ENCODE data around the gene SLC28A2. TPM values are rescaled to one million over a fixed set of nuclear protein-coding genes. Genes with fewer than 3 reads are reported as not detected.

SLC28A2 gene
- polyA plus RNA-seq, 3 donors, result not detected

- DNase-seq, result no peak
- Histone ChIP-seq H3K79me2 (ENCODE audit: insufficient read depth, low read length) (no peaks in the 10 kb centered on the region), H3K9ac (ENCODE audit: insufficient read depth, low read length, poor library complexity, severe bottlenecking) (no peak overlapping the region), H3K4me3 (replicated peaks in 1 of 3; ENCODE audit: low read depth in 2 of 3, low read length in 3 of 3) (no peak overlapping the region), H4K20me1 (ENCODE audit: insufficient read depth, low read length) (no peaks in the 10 kb centered on the region), H3K27ac (ENCODE audit: low read depth in 1 of 2, low read length in 2 of 2) (no peak overlapping the region), H3K9me3 (replicated peaks in 1 of 2; ENCODE audit: control insufficient read depth in 1 of 2, insufficient read depth in 1 of 2, low read length in 2 of 2) (no peaks in the 10 kb centered on the region), H3K36me3 (replicated peaks in 1 of 2; ENCODE audit: control insufficient read depth in 1 of 2, insufficient read depth in 2 of 2, low read length in 2 of 2) (no peaks in the 10 kb centered on the region), H3K4me1 (ENCODE audit: control insufficient read depth in 1 of 2, insufficient read depth in 2 of 2, low read length in 2 of 2) (no peaks in the 10 kb centered on the region), H2AFZ (ENCODE audit: insufficient read depth, low read depth, low read length, poor library complexity, severe bottlenecking) (no peak overlapping the region), H3K27me3 (ENCODE audit: control insufficient read depth in 2 of 2, insufficient read depth in 2 of 2, low read length in 2 of 2) (no peaks in the 10 kb centered on the region), H3K4me2 (replicated peaks; ENCODE audit: extremely low read depth, low read length, poor library complexity, severe bottlenecking) (no peak overlapping the region)
- 86% methylated on average over 3 of the region's 3 CpGs for WGBS (ENCODE audit: insufficient coverage)
- intact Hi-C loops (cut with micrococcal nuclease), result no loop called here
- no peak overlapping the region for H3K27ac Mint-ChIP-seq
- TF ChIP-seq, protein P1, sequence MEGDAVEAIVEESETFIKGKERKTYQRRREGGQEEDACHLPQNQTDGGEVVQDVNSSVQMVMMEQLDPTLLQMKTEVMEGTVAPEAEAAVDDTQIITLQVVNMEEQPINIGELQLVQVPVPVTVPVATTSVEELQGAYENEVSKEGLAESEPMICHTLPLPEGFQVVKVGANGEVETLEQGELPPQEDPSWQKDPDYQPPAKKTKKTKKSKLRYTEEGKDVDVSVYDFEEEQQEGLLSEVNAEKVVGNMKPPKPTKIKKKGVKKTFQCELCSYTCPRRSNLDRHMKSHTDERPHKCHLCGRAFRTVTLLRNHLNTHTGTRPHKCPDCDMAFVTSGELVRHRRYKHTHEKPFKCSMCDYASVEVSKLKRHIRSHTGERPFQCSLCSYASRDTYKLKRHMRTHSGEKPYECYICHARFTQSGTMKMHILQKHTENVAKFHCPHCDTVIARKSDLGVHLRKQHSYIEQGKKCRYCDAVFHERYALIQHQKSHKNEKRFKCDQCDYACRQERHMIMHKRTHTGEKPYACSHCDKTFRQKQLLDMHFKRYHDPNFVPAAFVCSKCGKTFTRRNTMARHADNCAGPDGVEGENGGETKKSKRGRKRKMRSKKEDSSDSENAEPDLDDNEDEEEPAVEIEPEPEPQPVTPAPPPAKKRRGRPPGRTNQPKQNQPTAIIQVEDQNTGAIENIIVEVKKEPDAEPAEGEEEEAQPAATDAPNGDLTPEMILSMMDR (IDR thresholded peaks at IDR 0.05), result no peak
- H3K36me3 Mint-ChIP-seq, result no peaks in the 10 kb centered on the region
- H3K27me3 Mint-ChIP-seq (ENCODE audit: low read depth in 3 of 3), result peaks cover 2 to 7% (median 6%) of the 10 kb centered on the region in 3 donors
- H3K9me3 Mint-ChIP-seq, result peaks cover 0 to 5% (median 0%) of the 10 kb centered on the region in 7 donors
- H3K4me1 Mint-ChIP-seq, result no peaks in the 10 kb centered on the region
- no peak overlapping the region for H3K4me3 Mint-ChIP-seq
Measured at GRCh38 chr15:45320581-45321205, 68.7 kb downstream of the SLC28A2 start.

DNA sequence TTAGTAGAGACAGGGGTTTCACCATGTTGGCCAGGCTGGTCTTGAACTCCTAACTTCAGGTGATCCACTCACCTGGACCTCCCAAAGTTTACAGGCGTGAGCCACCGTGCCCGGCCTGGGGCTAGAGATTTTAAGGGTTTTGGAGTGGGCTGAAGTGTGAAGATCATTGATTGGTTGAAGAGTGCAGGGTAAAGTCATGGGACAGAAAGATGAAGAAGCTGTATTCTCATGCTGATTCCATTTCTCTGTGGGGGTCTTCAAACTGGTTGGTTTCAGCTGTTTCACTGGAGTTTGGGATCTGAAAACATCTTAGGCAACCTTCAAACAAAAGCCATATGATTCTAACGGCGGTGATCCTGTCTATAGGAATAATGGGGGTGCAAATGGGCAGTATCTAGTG is 74.2 kb downstream of the SLC28A2 start:
- H3K27me3 ChIP-seq (ENCODE audit: control insufficient read depth in 2 of 2, insufficient read depth in 2 of 2, low read length in 2 of 2), result peaks cover 0 to 2% of the 10 kb centered on the region in 2 donors
- no peak overlapping the region for H3K27ac Mint-ChIP-seq
- peaks cover 0 to 6% (median 0%) of the 10 kb centered on the region in 7 donors for H3K9me3 Mint-ChIP-seq
- no peaks in the 10 kb centered on the region for H3K4me1 ChIP-seq (ENCODE audit: control insufficient read depth in 1 of 2, insufficient read depth in 2 of 2, low read length in 2 of 2)
- no peaks in the 10 kb centered on the region for H3K36me3 ChIP-seq (replicated peaks in 1 of 2; ENCODE audit: control insufficient read depth in 1 of 2, insufficient read depth in 2 of 2, low read length in 2 of 2)
- no peaks in the 10 kb centered on the region for H3K4me1 Mint-ChIP-seq
- WGBS (ENCODE audit: insufficient coverage), result no CpG with 5 or more reads among the region's 5 CpGs
- no peak overlapping the region for H3K4me3 Mint-ChIP-seq
- no peak for DNase-seq
- no peaks in the 10 kb centered on the region for H3K9me3 ChIP-seq (replicated peaks in 1 of 2; ENCODE audit: control insufficient read depth in 1 of 2, insufficient read depth in 1 of 2, low read length in 2 of 2)
- H4K20me1 ChIP-seq (ENCODE audit: insufficient read depth, low read length), result no peaks in the 10 kb centered on the region
- intact Hi-C loops (cut with micrococcal nuclease), result no loop called here
- no peaks in the 10 kb centered on the region for H3K36me3 Mint-ChIP-seq
- TF ChIP-seq, protein P1 (IDR thresholded peaks at IDR 0.05), result no peak
- no peak overlapping the region for H3K4me2 ChIP-seq (replicated peaks; ENCODE audit: extremely low read depth, low read length, poor library complexity, severe bottlenecking)
- no peak overlapping the region for H3K9ac ChIP-seq (ENCODE audit: insufficient read depth, low read length, poor library complexity, severe bottlenecking)
- H2AFZ ChIP-seq (ENCODE audit: insufficient read depth, low read depth, low read length, poor library complexity, severe bottlenecking), result no peak overlapping the region
- H3K27ac ChIP-seq (ENCODE audit: low read depth in 1 of 2, low read length in 2 of 2), result no peak overlapping the region
- no peak overlapping the region for H3K4me3 ChIP-seq (replicated peaks in 1 of 3; ENCODE audit: low read depth in 2 of 3, low read length in 3 of 3)
- peaks cover 2 to 12% (median 9%) of the 10 kb centered on the region in 3 donors for H3K27me3 Mint-ChIP-seq (ENCODE audit: low read depth in 3 of 3)
- H3K79me2 ChIP-seq (ENCODE audit: insufficient read depth, low read length), result no peaks in the 10 kb centered on the region
